ENCODE data around the gene HLCS.

- TF ChIP-seq CTCF (IDR thresholded peaks at IDR 0.05), result no peak
- no peak for TF ChIP-seq EZH2 (IDR thresholded peaks at IDR 0.05)
Observed at GRCh38 chr21:36786186-36786585, 180.3 kb downstream of the HLCS start.
